ENCODE data around the gene BCO2. TPM values are rescaled to one million over a fixed set of nuclear protein-coding genes. Genes with fewer than 3 reads are reported as not detected.

BCO2 gene
- total RNA-seq, 2 experiments from 2014 or later, result 0.32 to 0.82 TPM

- ChIA-PET CTCF (no interaction called here), POLR2A (no interaction called here)
Measured at GRCh38 chr11:112212290-112212689, 37.0 kb downstream of the BCO2 start.

- CTCF ChIA-PET, result no interaction called here
- POLR2A ChIA-PET, result no interaction called here
Measured at GRCh38 chr11:112212710-112213109, 37.4 kb downstream of the BCO2 start.

- POLR2A ChIA-PET, result no interaction called here
Measured at GRCh38 chr11:112213753-112214152, 38.4 kb downstream of the BCO2 start.

GRCh38 chr11:112215621-112216020 is 40.3 kb downstream of the BCO2 start:
- CTCF ChIA-PET, result interaction anchor here (0.5 to 0.8 kb wide), 2 partner anchors 64 to 882 kb away, joined by 3 to 4 read pairs; no protein-coding TSS in a partner anchor
- POLR2A ChIA-PET, result no interaction called here

More at GRCh38 chr11:112213753-112214152, 38.4 kb downstream of the BCO2 start:
- CTCF ChIA-PET, result interaction anchor here (1.1 to 2.0 kb wide), 2 partner anchors 66 to 374 kb away, joined by 3 to 8 read pairs; no protein-coding TSS in a partner anchor

- POLR2A ChIA-PET, result no interaction called here
- CTCF ChIA-PET, result interaction anchor here (8.8 kb wide), 1 partner anchor 65 kb away, joined by 96 read pairs; no protein-coding TSS in a partner anchor
Measured at GRCh38 chr11:112216561-112217105, 41.3 kb downstream of the BCO2 start.

GRCh38 chr11:112219476-112220232 is 44.3 kb downstream of the BCO2 start:
- ChIA-PET CTCF (interaction anchor here (0.6 to 8.8 kb wide), 7 partner anchors 8 to 336 kb away, joined by 3 to 96 read pairs (median 4); no protein-coding TSS in a partner anchor), POLR2A (interaction anchor here (0.6 kb wide), 1 partner anchor 70 kb away, joined by 3 read pairs; no protein-coding TSS in a partner anchor)

GRCh38 chr11:112221274-112221835 is 46.0 kb downstream of the BCO2 start:
- POLR2A ChIA-PET, result no interaction called here
- CTCF ChIA-PET, result interaction anchor here (8.8 kb wide), 1 partner anchor 60 kb away, joined by 96 read pairs; no protein-coding TSS in a partner anchor

GRCh38 chr11:112222303-112222702 is 47.0 kb downstream of the BCO2 start:
- ChIA-PET POLR2A (no interaction called here), CTCF (interaction anchor here (0.5 to 8.8 kb wide), 2 partner anchors 59 to 1572 kb away, joined by 4 to 96 read pairs; no protein-coding TSS in a partner anchor)

- ChIA-PET CTCF (interaction anchor here (8.8 kb wide), 1 partner anchor 58 kb away, joined by 96 read pairs; no protein-coding TSS in a partner anchor), POLR2A (no interaction called here)
Measured at GRCh38 chr11:112223121-112223520, 47.8 kb downstream of the BCO2 start.

- CTCF ChIA-PET, result interaction anchor here (8.8 kb wide), 1 partner anchor 57 kb away, joined by 96 read pairs; no protein-coding TSS in a partner anchor
- POLR2A ChIA-PET, result no interaction called here
Measured at GRCh38 chr11:112223754-112224532, 48.6 kb downstream of the BCO2 start.

GRCh38 chr11:112225753-112226061 is 50.4 kb downstream of the BCO2 start:
- POLR2A ChIA-PET, result no interaction called here
- CTCF ChIA-PET, result interaction anchor here (2.0 kb wide), 1 partner anchor 54 kb away, joined by 16 read pairs; no protein-coding TSS in a partner anchor

- CTCF ChIA-PET, result interaction anchor here (0.7 to 2.0 kb wide), 2 partner anchors 54 to 63 kb away, joined by 4 to 16 read pairs; no protein-coding TSS in a partner anchor
- POLR2A ChIA-PET, result no interaction called here
Measured at GRCh38 chr11:112226062-112226830, 50.9 kb downstream of the BCO2 start, which contains the start of gene PTS. PTS (plus strand) TSS chr11:112226428; CDS start chr11:112226444, 16 bp downstream.

GRCh38 chr11:112226831-112227401 is 51.6 kb downstream of the BCO2 start:
- POLR2A ChIA-PET, result no interaction called here
- CTCF ChIA-PET, result interaction anchor here (0.6 to 2.0 kb wide), 4 partner anchors 17 to 1096 kb away, joined by 3 to 16 read pairs (median 4); no protein-coding TSS in a partner anchor

GRCh38 chr11:112227471-112227870 is 52.2 kb downstream of the BCO2 start:
- CTCF ChIA-PET, result interaction anchor here (0.6 to 1.0 kb wide), 3 partner anchors 8 to 1095 kb away, joined by 3 to 4 read pairs (median 3); no protein-coding TSS in a partner anchor
- POLR2A ChIA-PET, result no interaction called here

- POLR2A ChIA-PET, result no interaction called here
Measured at GRCh38 chr11:112228706-112229105, 53.4 kb downstream of the BCO2 start.

GRCh38 chr11:112229159-112229558 is 53.8 kb downstream of the BCO2 start:
- ChIA-PET POLR2A (no interaction called here), CTCF (interaction anchor here (0.6 to 2.2 kb wide), 3 partner anchors 9 to 59 kb away, joined by 3 to 6 read pairs (median 3); no protein-coding TSS in a partner anchor)

More at GRCh38 chr11:112228706-112229105, 53.4 kb downstream of the BCO2 start:
- CTCF ChIA-PET, result interaction anchor here (0.6 kb wide), 1 partner anchor 60 kb away, joined by 3 read pairs; no protein-coding TSS in a partner anchor

- POLR2A ChIA-PET, result no interaction called here
- CTCF ChIA-PET, result interaction anchor here (0.7 to 2.2 kb wide), 2 partner anchors 10 to 49 kb away, joined by 3 to 6 read pairs; no protein-coding TSS in a partner anchor
Measured at GRCh38 chr11:112229746-112230433, 54.6 kb downstream of the BCO2 start.
